Mucosa of rectum (tissue), 2 donors: ENCODE measurements around the gene PACSIN2.
A peak's percentile ranks its signal among the peaks of the same experiment; 100 is the strongest.

Experiments used
- H3K27ac ChIP-seq, 2 donors: one replicate each; pipeline ENCODE4 v1.7.0; 2013; ENCODE audit warnings: inconsistent platforms in 2 of 2, low read depth in 2 of 2, low read length in 2 of 2
- H3K27me3 ChIP-seq, 2 donors: one replicate each; pipeline ENCODE4 v1.7.0; 2013; ENCODE audit warnings: low read length in 2 of 2; ENCODE audit not compliant: control insufficient read depth in 2 of 2, insufficient read depth in 2 of 2
- H3K36me3 ChIP-seq, 2 donors: one replicate each; pipeline ENCODE4 v1.7.0; 2013; ENCODE audit warnings: low read length in 2 of 2; ENCODE audit not compliant: control insufficient read depth in 2 of 2, insufficient read depth in 2 of 2
- H3K4me1 ChIP-seq, 2 donors: one replicate each; pipeline ENCODE4 v1.7.0; 2013; ENCODE audit warnings: low read length in 2 of 2, mild to moderate bottlenecking in 1 of 2; ENCODE audit not compliant: control insufficient read depth in 2 of 2, insufficient read depth in 2 of 2
- H3K4me3 ChIP-seq, 2 donors: one replicate each; pipeline ENCODE4 v1.7.0; 2013; ENCODE audit warnings: low read length in 2 of 2
- H3K9ac ChIP-seq, 2 donors: one replicate each; pipeline ENCODE4 v1.7.0; 2013; ENCODE audit warnings: low read length in 2 of 2, low read depth in 1 of 2, mild to moderate bottlenecking in 1 of 2
- H3K9me3 ChIP-seq, 2 donors: one replicate each; pipeline ENCODE4 v1.7.0; 2013; ENCODE audit warnings: low read length in 2 of 2; ENCODE audit not compliant: control insufficient read depth in 2 of 2
- donor health status: healthy.
- donor health status: Normal muscosa, but diverticular disease.

Gene PACSIN2

GRCh38 chr22:42902875-42903510 lies 112.0 kb downstream of the PACSIN2 start:
- H3K9ac ChIP-seq, result no peak overlapping the region
- H3K4me1 ChIP-seq, result peaks cover 10 to 11% of the 10 kb centered on the region in 2 donors
- peaks cover 15 to 16% of the 10 kb centered on the region in 2 donors for H3K36me3 ChIP-seq
- H3K27ac ChIP-seq, result peak overlapping the region; percentile 26 to 48
- H3K4me3 ChIP-seq, result no peak overlapping the region
- no peaks in the 10 kb centered on the region for H3K27me3 ChIP-seq
- no peaks in the 10 kb centered on the region for H3K9me3 ChIP-seq

GRCh38 chr22:42901790-42902508 lies 113.0 kb downstream of the PACSIN2 start:
- Histone ChIP-seq H3K27ac (no peak overlapping the region), H3K36me3 (peaks cover 13 to 16% of the 10 kb centered on the region in 2 donors), H3K9me3 (no peaks in the 10 kb centered on the region), H3K9ac (no peak overlapping the region), H3K4me1 (peaks cover 10 to 11% of the 10 kb centered on the region in 2 donors), H3K4me3 (no peak overlapping the region), H3K27me3 (no peaks in the 10 kb centered on the region)

GRCh38 chr22:42897960-42898359 lies 117.0 kb downstream of the PACSIN2 start:
- Histone ChIP-seq H3K4me3 (no peak overlapping the region), H3K27me3 (no peaks in the 10 kb centered on the region), H3K9me3 (no peaks in the 10 kb centered on the region), H3K9ac (no peak overlapping the region), H3K36me3 (peaks cover 9 to 20% of the 10 kb centered on the region in 2 donors), H3K4me1 (peaks cover 5 to 7% of the 10 kb centered on the region in 2 donors), H3K27ac (no peak overlapping the region)

DNA sequence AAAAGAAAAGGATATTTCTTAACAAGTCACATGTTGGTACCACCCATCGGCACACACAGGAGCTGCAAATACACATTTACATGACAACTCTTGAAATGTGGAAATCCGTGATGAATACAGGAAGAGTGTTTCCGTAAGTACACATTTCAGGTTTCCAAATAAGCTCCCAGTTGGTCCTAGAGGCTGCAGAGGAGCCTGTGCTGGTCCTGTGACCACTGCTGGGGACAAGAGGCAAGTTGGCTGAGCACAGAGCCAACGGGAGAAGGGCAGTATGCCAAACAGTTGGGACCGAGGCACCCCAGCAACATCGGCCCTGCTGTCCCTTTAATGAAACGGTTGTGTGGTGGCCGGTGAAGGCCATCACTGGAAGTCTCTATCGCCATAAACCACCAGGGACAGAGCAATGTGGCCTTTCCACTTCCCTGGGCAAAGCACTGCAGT lies 119.4 kb downstream of the PACSIN2 start:
- H3K4me3 ChIP-seq, result no peak overlapping the region
- peak overlapping the region in 1 of 2 donors; percentile 8 for H3K27ac ChIP-seq
- peaks cover 19 to 21% of the 10 kb centered on the region in 2 donors for H3K36me3 ChIP-seq
- H3K9ac ChIP-seq, result no peak overlapping the region
- H3K4me1 ChIP-seq, result peaks cover 10 to 17% of the 10 kb centered on the region in 2 donors
- H3K9me3 ChIP-seq, result no peaks in the 10 kb centered on the region
- H3K27me3 ChIP-seq, result no peaks in the 10 kb centered on the region

DNA sequence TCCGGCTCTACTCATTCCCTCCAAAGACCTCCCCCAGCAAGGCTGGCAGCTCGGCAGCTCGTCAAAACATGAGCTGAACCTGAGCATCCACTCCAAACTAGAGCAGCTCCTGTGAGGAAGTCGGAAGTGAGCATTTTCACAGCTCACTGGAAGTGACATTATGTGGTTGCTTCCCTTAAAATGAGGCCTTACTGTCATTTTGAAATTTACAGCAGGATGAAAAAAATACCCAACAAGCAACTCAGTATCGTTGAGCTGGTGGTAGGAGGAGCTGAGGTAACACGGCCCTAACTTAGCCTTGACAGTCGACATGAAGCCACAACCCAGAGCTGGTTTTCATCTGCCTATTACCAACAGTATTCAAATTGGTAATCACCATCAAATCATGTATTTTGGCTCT lies 119.9 kb downstream of the PACSIN2 start:
- no peaks in the 10 kb centered on the region for H3K9me3 ChIP-seq
- H3K4me3 ChIP-seq, result no peak overlapping the region
- H3K27ac ChIP-seq, result peak overlapping the region in 1 of 2 donors; percentile 8
- H3K9ac ChIP-seq, result no peak overlapping the region
- H3K4me1 ChIP-seq, result peaks cover 10 to 17% of the 10 kb centered on the region in 2 donors
- H3K36me3 ChIP-seq, result peaks cover 19 to 21% of the 10 kb centered on the region in 2 donors
- no peaks in the 10 kb centered on the region for H3K27me3 ChIP-seq

DNA sequence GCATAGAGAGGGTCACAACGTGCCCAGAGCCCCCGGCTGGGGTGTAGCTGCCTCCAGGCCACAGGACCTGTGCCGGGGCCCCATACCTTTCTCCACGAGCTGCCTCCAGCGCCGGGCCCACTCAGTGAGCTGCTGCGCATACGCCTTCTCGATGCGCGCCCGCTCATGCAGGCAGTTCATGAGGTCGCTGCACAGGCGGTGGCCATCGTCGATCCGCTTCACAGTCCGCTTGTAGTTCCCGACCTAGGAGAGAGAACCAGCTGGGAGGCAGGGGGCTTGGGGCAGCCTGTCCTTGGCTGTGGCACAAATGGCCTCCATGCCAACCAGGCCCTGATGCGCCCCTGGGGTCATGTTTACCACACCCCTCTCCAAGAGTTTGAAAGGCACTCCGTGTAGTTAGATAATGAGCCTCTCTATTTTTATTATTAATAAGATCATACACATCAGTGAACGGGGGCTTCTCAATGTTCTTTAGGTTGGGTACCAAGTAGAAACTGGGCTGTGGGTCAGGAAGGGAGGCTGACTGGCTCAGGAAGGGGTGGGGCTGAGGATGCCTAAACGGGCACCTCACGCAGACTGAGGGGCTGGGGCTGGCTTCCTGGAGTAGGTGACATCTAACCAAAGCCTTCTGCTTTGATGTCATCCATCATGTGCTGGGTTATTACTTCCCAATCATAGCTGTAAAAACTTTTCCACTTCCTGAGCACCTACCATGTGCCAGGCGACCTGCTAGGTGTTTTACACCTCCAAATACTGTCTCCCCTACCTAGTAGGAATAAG lies 121.4 kb downstream of the PACSIN2 start:
- Histone ChIP-seq H3K27me3 (no peaks in the 10 kb centered on the region), H3K9me3 (no peaks in the 10 kb centered on the region), H3K9ac (no peak overlapping the region), H3K27ac (peak overlapping the region in 1 of 2 donors; percentile 62), H3K4me1 (peaks cover 15 to 27% of the 10 kb centered on the region in 2 donors), H3K4me3 (no peak overlapping the region), H3K36me3 (peaks cover 21 to 25% of the 10 kb centered on the region in 2 donors)

DNA sequence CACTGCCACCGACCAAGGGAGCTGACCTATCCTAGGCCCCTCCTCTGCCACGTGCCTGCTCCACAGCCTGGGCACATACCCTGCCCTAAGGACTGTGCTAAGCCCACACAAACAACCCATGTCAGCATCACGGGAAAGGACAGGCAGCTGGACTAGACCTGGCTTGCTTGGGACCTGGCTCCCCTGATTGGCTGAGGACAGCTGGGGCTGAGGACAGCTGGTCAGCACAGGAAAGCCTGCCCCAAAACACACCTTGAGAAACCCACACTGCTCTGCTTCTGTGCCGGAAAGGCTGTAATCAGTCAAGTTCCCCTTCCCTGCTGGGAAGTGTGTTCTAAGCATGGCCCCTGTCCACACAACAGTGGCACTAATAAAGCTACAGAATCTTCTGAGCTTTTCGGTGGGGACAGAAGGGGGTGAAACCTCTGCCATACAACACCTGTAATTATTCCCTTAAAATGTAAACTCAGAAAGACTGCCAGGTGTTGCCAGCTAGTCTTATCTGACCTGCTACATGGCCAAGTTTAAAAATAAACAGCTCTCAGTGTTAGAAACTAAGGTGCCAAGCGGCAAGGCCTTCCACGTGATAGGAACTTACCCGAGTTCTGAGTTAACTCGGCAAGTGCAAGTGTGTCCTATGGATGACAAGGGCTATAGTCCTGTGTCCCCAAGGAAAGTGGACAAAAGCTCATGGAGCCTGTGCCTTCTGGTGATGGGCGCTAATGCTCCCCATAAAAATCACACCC lies 122.2 kb downstream of the PACSIN2 start:
- Histone ChIP-seq H3K27me3 (no peaks in the 10 kb centered on the region), H3K9ac (peak overlapping the region in 1 of 2 donors; percentile 36), H3K4me3 (no peak overlapping the region), H3K27ac (peak overlapping the region; percentile 45 to 62), H3K4me1 (peaks cover 23 to 36% of the 10 kb centered on the region in 2 donors), H3K9me3 (no peaks in the 10 kb centered on the region), H3K36me3 (peaks cover 25 to 30% of the 10 kb centered on the region in 2 donors)

GRCh38 chr22:42892156-42892555 lies 122.8 kb downstream of the PACSIN2 start:
- Histone ChIP-seq H3K36me3 (peaks cover 27 to 34% of the 10 kb centered on the region in 2 donors), H3K4me1 (peaks cover 25 to 41% of the 10 kb centered on the region in 2 donors), H3K27ac (peak overlapping the region; percentile 40 to 45), H3K9me3 (no peaks in the 10 kb centered on the region), H3K27me3 (no peaks in the 10 kb centered on the region), H3K9ac (peak overlapping the region in 1 of 2 donors; percentile 36), H3K4me3 (no peak overlapping the region)

DNA sequence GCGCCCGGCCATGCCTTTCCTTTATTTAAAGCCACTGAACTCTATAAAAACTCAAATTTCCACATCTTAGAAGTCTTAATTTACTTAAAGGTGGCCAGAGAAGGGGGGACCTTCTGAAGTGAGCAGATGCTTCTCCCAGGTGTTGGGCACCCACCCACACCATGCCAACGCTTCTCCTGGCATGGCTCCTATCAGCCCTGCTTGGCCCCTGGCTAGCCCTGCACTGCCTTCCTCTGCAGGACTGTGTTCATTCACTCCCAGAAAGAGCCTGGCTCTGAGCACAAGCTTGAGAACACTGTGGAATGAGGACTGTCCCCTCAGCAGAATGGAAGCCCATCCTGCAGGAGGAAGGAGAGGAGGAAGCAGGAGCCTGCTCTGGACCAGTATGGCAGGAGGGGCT lies 123.3 kb downstream of the PACSIN2 start:
- peaks cover 31 to 38% of the 10 kb centered on the region in 2 donors for H3K36me3 ChIP-seq
- no peak overlapping the region for H3K4me3 ChIP-seq
- H3K9ac ChIP-seq, result no peak overlapping the region
- H3K9me3 ChIP-seq, result no peaks in the 10 kb centered on the region
- peaks cover 25 to 43% of the 10 kb centered on the region in 2 donors for H3K4me1 ChIP-seq
- peak overlapping the region in 1 of 2 donors; percentile 40 for H3K27ac ChIP-seq
- H3K27me3 ChIP-seq, result no peaks in the 10 kb centered on the region
